Neural progenitor cell (in vitro differentiated cells): Measurements from ENCODE around the gene TMED3.

Experiments used
- EZH2 ChIP-seq: fragments of 200-600 bp; sonication (generic); IDR thresholded peaks from 2 replicates; pipeline ENCODE4 v1.6.1; 2017; ENCODE audit warnings: antibody characterized with exemption, mild to moderate bottlenecking, moderate library complexity
- TF ChIP-seq, protein P1 (sequence below): fragments of 200-600 bp; sonication (generic); IDR thresholded peaks from 2 replicates; pipeline ENCODE4 v1.5.1; 2017; ENCODE audit warnings: antibody characterized with exemption, mild to moderate bottlenecking

DNA sequence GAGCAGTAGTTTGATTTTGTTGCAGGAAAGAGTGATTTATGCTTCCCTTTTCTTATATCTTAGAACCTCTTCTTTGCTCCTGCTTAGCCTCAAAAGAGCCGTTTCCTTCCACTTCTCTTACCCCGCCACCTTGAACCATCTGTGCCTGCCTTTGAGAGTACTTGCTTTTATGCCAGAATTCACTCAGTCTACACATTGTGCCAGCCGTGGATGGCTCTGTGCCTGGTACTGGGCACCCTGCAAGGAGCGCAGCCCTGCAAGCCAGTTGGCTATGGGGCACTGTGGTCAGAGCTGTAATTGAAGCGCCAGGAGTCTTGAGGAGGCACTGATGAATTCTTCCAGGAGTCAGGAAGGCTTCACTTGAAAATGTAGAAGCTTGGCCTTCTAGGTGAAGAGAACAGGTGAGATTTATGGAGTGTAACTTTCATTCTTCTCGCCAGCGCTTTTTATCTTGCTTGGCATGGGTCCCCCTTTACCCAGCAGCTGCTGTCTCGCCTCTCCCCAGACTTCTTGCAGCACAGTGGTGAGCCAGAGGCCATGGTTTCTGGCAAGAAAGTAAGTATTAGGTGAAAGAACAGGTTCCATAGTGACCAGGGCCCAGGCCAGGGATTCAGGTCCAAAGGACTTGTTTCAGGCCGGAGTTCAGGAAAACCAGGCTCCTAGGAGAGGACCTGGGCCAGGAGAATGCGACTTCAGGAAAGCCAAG, 4.9 kb downstream of the TMED3 start:
- TF ChIP-seq, protein P1, sequence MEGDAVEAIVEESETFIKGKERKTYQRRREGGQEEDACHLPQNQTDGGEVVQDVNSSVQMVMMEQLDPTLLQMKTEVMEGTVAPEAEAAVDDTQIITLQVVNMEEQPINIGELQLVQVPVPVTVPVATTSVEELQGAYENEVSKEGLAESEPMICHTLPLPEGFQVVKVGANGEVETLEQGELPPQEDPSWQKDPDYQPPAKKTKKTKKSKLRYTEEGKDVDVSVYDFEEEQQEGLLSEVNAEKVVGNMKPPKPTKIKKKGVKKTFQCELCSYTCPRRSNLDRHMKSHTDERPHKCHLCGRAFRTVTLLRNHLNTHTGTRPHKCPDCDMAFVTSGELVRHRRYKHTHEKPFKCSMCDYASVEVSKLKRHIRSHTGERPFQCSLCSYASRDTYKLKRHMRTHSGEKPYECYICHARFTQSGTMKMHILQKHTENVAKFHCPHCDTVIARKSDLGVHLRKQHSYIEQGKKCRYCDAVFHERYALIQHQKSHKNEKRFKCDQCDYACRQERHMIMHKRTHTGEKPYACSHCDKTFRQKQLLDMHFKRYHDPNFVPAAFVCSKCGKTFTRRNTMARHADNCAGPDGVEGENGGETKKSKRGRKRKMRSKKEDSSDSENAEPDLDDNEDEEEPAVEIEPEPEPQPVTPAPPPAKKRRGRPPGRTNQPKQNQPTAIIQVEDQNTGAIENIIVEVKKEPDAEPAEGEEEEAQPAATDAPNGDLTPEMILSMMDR, result no peak
- TF ChIP-seq EZH2, result no peak
